ENCODE results near the gene DDC.

- no peak for TF ChIP-seq CTCF (IDR thresholded peaks at IDR 0.05 in 8 of 11, conservative IDR thresholded peaks at IDR 0.05 in 3 of 11)
- TF ChIP-seq POLR2AphosphoS5 (IDR thresholded peaks at IDR 0.05) = no peak
- no peak for TF ChIP-seq POLR2A (IDR thresholded peaks at IDR 0.05)
These were observed 19.2 kb upstream of the DDC start for GRCh38 chr7:50584386-50584785.
